ENCODE measurements around the gene CYP4F12.

CYP4F12 gene

GRCh38 chr19:15715642-15716041 lies 42.8 kb downstream of the CYP4F12 start:
- no peak for DNase-seq

DNA sequence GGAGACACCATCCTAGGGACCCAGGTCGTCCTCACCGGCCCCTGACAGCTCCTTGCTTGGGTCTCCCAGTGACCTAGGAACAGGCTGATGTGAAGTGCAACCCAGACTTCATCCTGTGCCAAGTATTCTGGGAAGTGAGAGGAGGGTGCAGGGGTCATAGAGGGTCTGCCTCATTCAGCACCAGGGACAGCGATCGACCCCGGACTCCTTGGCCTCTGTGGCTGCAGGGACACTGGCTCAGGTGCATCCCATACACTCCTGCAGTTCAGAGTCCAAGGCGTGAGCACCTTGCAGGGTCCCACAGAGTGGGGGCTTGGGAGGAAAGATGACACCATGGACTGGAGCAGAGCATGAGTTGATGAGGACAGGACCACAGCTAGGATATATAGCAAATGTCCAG lies 44.9 kb downstream of the CYP4F12 start:
- no peak for DNase-seq

DNA sequence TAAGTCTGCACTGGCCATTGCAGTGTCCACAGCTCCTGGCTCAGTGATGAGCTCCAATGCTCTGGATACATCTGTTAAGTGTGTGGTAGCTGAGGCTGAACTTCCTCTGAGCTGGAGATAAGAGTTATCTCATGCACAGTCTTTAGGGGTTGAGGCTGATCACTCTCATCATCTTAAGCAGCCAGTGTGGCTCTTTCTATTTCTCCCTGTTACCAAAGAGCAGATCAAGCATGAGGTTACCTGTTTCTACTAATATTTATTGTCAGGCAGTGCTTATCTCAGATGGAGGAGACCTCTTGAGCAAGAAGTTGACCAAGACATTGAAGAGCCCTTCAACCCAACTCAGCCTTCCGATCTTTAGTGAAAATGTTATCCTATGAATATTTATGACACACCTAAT lies 48.4 kb downstream of the CYP4F12 start:
- DNase-seq, result no peak

DNA sequence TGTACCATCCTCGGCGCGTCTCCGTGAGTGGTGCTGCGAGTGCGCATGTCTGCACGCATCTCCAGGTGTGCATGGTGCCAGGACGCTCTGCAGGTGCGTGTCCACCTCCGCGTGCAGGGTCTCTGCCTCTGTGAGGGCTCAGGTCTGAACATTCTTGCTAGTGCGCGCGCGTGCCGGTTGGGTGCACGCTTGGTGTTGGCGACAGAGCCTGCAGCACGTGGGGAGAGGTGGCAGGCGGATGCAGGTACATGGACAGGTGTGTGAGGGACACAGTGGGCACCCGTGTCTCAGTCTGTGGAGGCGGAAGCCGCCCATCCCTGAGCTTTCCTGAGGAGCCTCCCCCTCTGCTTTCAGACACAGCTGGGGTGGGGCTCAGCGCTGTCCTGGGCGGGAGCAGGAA lies 50.1 kb downstream of the CYP4F12 start:
- DNase-seq, result no peak

- no peak for DNase-seq
Measured at GRCh38 chr19:15727724-15728123, 54.8 kb downstream of the CYP4F12 start, which contains the start of gene OR10H2. OR10H2 (plus strand) TSS chr19:15728024; CDS start chr19:15728044, 20 bp downstream.

GRCh38 chr19:15730538-15730937 lies 57.7 kb downstream of the CYP4F12 start:
- DNase-seq, result no peak

- DNase-seq, result no peak
Measured at GRCh38 chr19:15732388-15732787, 59.5 kb downstream of the CYP4F12 start.

GRCh38 chr19:15733895-15734294 lies 61.0 kb downstream of the CYP4F12 start:
- no peak for DNase-seq

GRCh38 chr19:15737722-15738121 lies 64.8 kb downstream of the CYP4F12 start, which contains the start of gene OR10H3:
OR10H3 (plus strand) TSS chr19:15737985; CDS start chr19:15741393, 3,408 bp downstream.
- no peak for DNase-seq

DNA sequence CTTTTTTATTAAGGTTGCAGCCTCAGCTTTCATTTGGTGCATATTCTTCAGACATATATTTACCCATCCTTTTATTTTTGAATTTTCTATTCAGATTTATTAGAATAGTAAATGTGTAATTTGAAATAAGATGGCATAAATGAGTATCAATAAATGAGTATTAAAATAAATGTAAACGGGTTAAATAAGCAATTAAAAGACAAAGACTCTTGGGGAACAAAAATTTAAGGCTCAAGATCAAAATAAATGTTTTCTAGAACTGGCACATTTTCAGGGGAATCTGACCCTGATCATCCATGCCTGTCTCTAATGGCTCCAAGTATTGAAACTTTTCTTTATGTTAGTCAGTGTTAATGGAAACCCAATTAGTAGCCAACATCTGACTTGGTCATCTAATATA lies 67.9 kb downstream of the CYP4F12 start:
- DNase-seq, result no peak

Data from NCI-H146 (cell line).